Mesothelial cell of epicardium (in vitro differentiated cells): ENCODE results near the gene ABCA5. TPM values are rescaled to one million over a fixed set of nuclear protein-coding genes. Genes with fewer than 3 reads are reported as not detected.

Source experiments
- DNase-seq, 2 experiments: peaks; one replicate each; pipeline ENCODE4 v3.0.0; 2021; ENCODE audit warnings: low spot score in 2 of 2; ENCODE audit not compliant: unreplicated experiment in 2 of 2
- H3K27ac Mint-ChIP-seq: 2 replicates; pipeline ENCODE4 v1.8.0; 2021; ENCODE audit warnings: mixed read lengths
- H3K27me3 Mint-ChIP-seq: 2 replicates; pipeline ENCODE4 v1.8.0; 2021; ENCODE audit warnings: low read depth, mixed read lengths
- H3K36me3 Mint-ChIP-seq: 2 replicates; pipeline ENCODE4 v1.8.0; 2021; ENCODE audit warnings: mixed read lengths
- H3K4me1 Mint-ChIP-seq: 2 replicates; pipeline ENCODE4 v1.8.0; 2021; ENCODE audit warnings: mixed read lengths
- H3K4me3 Mint-ChIP-seq: 2 replicates; pipeline ENCODE4 v1.8.0; 2021; ENCODE audit warnings: mild to moderate bottlenecking, moderate library complexity, mixed read lengths
- H3K9me3 Mint-ChIP-seq: 2 replicates; pipeline ENCODE4 v1.8.0; 2021; ENCODE audit warnings: mixed read lengths
- total RNA-seq: library from RNA; stranded (reverse); gene quantifications from 3 replicates; pipeline ENCODE4 v1.2.1, GENCODE V29; 2021
- TF ChIP-seq, protein P1 (sequence below): fragments of 200-600 bp; sonication (generic); IDR thresholded peaks from one replicate; pipeline ENCODE4 v1.5.0; 2021; ENCODE audit warnings: antibody characterized with exemption; ENCODE audit not compliant: unreplicated experiment

Gene ABCA5, protein sequence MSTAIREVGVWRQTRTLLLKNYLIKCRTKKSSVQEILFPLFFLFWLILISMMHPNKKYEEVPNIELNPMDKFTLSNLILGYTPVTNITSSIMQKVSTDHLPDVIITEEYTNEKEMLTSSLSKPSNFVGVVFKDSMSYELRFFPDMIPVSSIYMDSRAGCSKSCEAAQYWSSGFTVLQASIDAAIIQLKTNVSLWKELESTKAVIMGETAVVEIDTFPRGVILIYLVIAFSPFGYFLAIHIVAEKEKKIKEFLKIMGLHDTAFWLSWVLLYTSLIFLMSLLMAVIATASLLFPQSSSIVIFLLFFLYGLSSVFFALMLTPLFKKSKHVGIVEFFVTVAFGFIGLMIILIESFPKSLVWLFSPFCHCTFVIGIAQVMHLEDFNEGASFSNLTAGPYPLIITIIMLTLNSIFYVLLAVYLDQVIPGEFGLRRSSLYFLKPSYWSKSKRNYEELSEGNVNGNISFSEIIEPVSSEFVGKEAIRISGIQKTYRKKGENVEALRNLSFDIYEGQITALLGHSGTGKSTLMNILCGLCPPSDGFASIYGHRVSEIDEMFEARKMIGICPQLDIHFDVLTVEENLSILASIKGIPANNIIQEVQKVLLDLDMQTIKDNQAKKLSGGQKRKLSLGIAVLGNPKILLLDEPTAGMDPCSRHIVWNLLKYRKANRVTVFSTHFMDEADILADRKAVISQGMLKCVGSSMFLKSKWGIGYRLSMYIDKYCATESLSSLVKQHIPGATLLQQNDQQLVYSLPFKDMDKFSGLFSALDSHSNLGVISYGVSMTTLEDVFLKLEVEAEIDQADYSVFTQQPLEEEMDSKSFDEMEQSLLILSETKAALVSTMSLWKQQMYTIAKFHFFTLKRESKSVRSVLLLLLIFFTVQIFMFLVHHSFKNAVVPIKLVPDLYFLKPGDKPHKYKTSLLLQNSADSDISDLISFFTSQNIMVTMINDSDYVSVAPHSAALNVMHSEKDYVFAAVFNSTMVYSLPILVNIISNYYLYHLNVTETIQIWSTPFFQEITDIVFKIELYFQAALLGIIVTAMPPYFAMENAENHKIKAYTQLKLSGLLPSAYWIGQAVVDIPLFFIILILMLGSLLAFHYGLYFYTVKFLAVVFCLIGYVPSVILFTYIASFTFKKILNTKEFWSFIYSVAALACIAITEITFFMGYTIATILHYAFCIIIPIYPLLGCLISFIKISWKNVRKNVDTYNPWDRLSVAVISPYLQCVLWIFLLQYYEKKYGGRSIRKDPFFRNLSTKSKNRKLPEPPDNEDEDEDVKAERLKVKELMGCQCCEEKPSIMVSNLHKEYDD (N-terminal part only)
- total RNA-seq = 12.5 to 13.9 TPM (median 13.1 TPM) in 3 replicates

DNA sequence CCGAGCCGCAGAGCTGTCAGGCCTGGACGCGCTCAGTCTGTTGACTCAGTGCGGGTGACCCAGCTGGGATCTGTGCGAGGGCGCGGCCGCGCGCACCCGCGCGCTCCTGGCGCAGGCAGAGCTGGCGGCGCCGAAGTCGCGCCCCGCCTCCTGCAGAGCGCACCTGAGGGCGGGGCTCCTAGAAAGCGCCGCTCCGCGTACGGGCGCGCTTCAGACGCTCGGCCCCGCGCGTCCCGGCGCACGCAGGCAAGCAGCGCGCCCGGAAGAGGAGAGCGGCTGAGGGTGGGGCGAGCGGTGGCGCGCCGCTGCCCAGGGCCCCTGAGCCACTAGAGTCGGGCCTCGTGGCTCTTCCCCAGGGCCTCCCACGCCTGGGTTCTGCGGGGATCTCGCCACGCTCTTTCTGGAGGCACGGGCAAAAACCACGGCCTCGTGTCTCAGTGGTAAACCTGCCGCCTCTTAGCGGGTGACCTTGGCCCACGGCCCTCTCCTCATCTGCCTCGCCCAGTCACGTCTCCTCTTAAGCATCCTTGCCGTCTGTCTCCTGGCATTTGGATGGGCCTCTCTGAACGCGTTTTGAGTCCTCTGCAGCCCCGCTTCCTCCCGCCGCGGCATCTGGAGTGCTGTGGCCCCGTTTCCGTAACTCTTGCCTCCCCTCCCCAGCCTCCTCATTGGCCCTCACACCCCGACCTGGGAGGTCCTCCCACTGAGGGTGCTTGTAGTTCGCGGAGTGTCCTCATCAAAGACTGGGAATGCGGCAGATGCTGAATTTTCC lies at the start of gene ABCA5:
TSS of gene ABCA5 (minus strand) at position 74 of the 772 bp plus-strand sequence. CDS start 12,718 bp downstream, outside the sequence.
- no peaks in the 10 kb centered on the region for H3K9me3 Mint-ChIP-seq
- peak; percentile 74 to 87 for DNase-seq
- peak within 1 kb of the TSS; percentile 85 for H3K4me3 Mint-ChIP-seq
- H3K27me3 Mint-ChIP-seq = peaks cover 12% of the 10 kb centered on the region
- TF ChIP-seq, protein P1, sequence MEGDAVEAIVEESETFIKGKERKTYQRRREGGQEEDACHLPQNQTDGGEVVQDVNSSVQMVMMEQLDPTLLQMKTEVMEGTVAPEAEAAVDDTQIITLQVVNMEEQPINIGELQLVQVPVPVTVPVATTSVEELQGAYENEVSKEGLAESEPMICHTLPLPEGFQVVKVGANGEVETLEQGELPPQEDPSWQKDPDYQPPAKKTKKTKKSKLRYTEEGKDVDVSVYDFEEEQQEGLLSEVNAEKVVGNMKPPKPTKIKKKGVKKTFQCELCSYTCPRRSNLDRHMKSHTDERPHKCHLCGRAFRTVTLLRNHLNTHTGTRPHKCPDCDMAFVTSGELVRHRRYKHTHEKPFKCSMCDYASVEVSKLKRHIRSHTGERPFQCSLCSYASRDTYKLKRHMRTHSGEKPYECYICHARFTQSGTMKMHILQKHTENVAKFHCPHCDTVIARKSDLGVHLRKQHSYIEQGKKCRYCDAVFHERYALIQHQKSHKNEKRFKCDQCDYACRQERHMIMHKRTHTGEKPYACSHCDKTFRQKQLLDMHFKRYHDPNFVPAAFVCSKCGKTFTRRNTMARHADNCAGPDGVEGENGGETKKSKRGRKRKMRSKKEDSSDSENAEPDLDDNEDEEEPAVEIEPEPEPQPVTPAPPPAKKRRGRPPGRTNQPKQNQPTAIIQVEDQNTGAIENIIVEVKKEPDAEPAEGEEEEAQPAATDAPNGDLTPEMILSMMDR = no peak
- peaks cover 18% of the 10 kb centered on the region for H3K4me1 Mint-ChIP-seq
- peak within 1 kb of the TSS; percentile 95 for H3K27ac Mint-ChIP-seq
- H3K36me3 Mint-ChIP-seq = no peaks in the 10 kb centered on the region

DNA sequence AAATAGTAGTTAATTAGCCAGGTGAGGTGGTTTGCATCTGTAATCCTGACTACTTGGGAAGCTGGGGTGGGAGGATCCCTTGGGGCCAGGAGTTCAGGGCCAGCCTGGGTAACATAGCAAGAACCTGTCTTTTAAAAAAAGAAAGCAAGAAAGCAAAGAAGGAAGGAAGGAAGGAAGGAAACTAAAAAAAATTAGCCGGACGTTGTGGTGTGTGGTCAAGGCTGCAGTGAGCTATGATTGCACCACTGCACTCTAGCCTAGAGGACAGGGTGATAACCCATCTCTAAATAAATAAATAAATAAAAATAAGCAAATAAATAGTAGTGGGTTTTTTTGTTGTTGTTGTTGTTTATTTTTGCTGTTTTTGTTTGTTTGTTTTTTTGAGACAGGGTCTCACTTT lies 48.3 kb upstream of the ABCA5 start:
- Mint-ChIP-seq H3K36me3 (no peaks in the 10 kb centered on the region), H3K9me3 (peaks cover 5% of the 10 kb centered on the region), H3K4me1 (no peaks in the 10 kb centered on the region), H3K27me3 (no peaks in the 10 kb centered on the region), H3K27ac (no peak overlapping the region), H3K4me3 (no peak overlapping the region)
- TF ChIP-seq, protein P1 = no peak
- no peak for DNase-seq

DNA sequence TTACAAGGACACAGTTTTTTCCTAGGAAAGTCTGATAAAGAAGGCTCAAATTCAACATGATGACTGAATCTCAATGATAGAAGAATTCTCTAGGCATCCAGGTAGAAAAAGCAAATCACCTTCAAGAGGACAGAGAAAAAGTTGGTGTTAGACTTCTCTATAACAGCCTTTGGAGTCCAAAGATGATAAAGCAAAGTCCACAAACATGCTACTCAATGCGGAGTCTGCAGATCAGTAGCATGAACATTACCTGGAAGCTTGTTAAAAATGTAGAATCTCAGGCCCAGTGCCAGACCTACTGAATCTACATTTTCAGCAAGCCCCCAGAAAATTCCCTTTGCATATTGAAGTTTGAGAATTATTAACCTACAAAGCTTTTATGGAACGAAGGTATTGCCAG lies 46.1 kb upstream of the ABCA5 start:
- H3K4me3 Mint-ChIP-seq = no peak overlapping the region
- H3K36me3 Mint-ChIP-seq = no peaks in the 10 kb centered on the region
- TF ChIP-seq, protein P1 = no peak
- H3K27ac Mint-ChIP-seq = no peak overlapping the region
- no peak for DNase-seq
- H3K27me3 Mint-ChIP-seq = no peaks in the 10 kb centered on the region
- peaks cover 2% of the 10 kb centered on the region for H3K4me1 Mint-ChIP-seq
- peaks cover 5% of the 10 kb centered on the region for H3K9me3 Mint-ChIP-seq

DNA sequence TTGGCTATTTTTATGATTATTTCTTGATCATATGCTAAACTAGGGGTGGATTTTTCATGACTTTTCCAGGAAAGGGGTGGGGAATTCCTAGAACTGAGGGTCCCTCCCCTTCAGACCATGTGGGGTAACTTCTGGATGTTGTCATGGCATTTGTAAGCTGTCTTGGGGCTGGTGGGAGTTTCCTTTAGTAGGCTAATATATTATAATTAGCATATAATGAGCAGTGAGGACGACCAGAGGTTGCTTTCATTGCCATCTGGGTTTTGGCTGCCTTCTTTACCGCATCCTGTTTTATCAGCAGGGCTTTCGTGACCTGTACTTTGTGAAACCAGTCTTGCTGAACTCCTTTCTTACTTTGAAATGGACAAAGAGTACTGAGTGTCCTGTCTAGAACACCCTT lies 40.4 kb upstream of the ABCA5 start:
- no peak for DNase-seq
- Mint-ChIP-seq H3K9me3 (no peaks in the 10 kb centered on the region), H3K27ac (no peak overlapping the region), H3K4me3 (no peak overlapping the region), H3K27me3 (no peaks in the 10 kb centered on the region), H3K4me1 (peaks cover 2% of the 10 kb centered on the region), H3K36me3 (no peaks in the 10 kb centered on the region)
- TF ChIP-seq, protein P1 = no peak
